BLaER1 treated with 17β-estradiol and CSF1 and Interleukin-3, amounts not matched to agents 10 nM and 100 nM (cell line): ENCODE measurements around the gene SPNS3.

Experiments
- H3K27ac ChIP-seq, 11 experiments: shearing (Covaris generic); formaldehyde crosslinking; 2 replicates each; pipeline ENCODE4 v1.8.1; 2022
- H3K27me3 ChIP-seq, 11 experiments: shearing (Covaris generic); formaldehyde crosslinking; 2 replicates each; pipeline ENCODE4 v1.8.1; 2022
- H3K36me3 ChIP-seq, 11 experiments: shearing (Covaris generic); formaldehyde crosslinking; 2 replicates each; pipeline ENCODE4 v1.8.1; 2022
- H3K4me1 ChIP-seq, 10 experiments: shearing (Covaris generic); formaldehyde crosslinking; 2 replicates each; pipeline ENCODE4 v1.8.1; 2022
- H3K4me2 ChIP-seq, 11 experiments: shearing (Covaris generic); formaldehyde crosslinking; 2 replicates each; pipeline ENCODE4 v1.8.1; 2022
- H3K4me3 ChIP-seq, 10 experiments: shearing (Covaris generic); formaldehyde crosslinking; 2 replicates each; pipeline ENCODE4 v1.8.1; 2022
- H3K9ac ChIP-seq, 11 experiments: shearing (Covaris generic); formaldehyde crosslinking; 2 replicates each; pipeline ENCODE4 v1.8.1; 2022
- H3K9me3 ChIP-seq, 11 experiments: shearing (Covaris generic); formaldehyde crosslinking; replicated peaks in 1 of 11; 2 replicates each; pipeline ENCODE4 v1.8.1; 2022
- H4K20me1 ChIP-seq, 11 experiments: shearing (Covaris generic); formaldehyde crosslinking; 2 replicates each; pipeline ENCODE4 v1.8.1; 2022
- Cebpa-rat ChIP-seq, 11 experiments: shearing (Covaris generic); IDR thresholded peaks; 2 replicates each; pipeline ENCODE4 v1.8.1; 2022

The SPNS3 gene

GRCh38 chr17:4405038-4405669 is 28.6 kb upstream of the SPNS3 start:
- Histone ChIP-seq H3K4me2 (peak overlapping the region in 2 of 11 experiments; percentile 7 to 8; a peak in 1 of 22 replicates), H3K9me3 (no peaks in the 10 kb centered on the region), H4K20me1 (peaks cover 0 to 2% (median 0%) of the 10 kb centered on the region in 11 experiments; a peak in 1 of 22 replicates), H3K4me3 (no peak overlapping the region), H3K27me3 (no peaks in the 10 kb centered on the region), H3K9ac (no peak overlapping the region), H3K36me3 (no peaks in the 10 kb centered on the region), H3K4me1 (peaks cover 0 to 14% (median 2%) of the 10 kb centered on the region in 10 experiments; a peak in 5 of 20 replicates), H3K27ac (no peak overlapping the region)
- TF ChIP-seq Cebpa-rat (IDR thresholded peaks at IDR 0.05): no peak

- no peaks in the 10 kb centered on the region for H3K36me3 ChIP-seq
- no peak overlapping the region for H3K27ac ChIP-seq
- H4K20me1 ChIP-seq: peaks cover 0 to 2% (median 0%) of the 10 kb centered on the region in 11 experiments; a peak in 1 of 22 replicates
These were observed 28.0 kb upstream of the SPNS3 start for GRCh38 chr17:4405699-4406098.

GRCh38 chr17:4406386-4406785 is 27.4 kb upstream of the SPNS3 start:
- Histone ChIP-seq H3K9me3 (no peaks in the 10 kb centered on the region), H3K4me1 (peaks cover 0 to 14% (median 2%) of the 10 kb centered on the region in 10 experiments; a peak in 5 of 20 replicates), H3K27ac (no peak overlapping the region), H3K4me3 (no peak overlapping the region), H3K4me2 (no peak overlapping the region), H3K9ac (no peak overlapping the region), H3K36me3 (no peaks in the 10 kb centered on the region), H3K27me3 (no peaks in the 10 kb centered on the region), H4K20me1 (peaks cover 0 to 2% (median 0%) of the 10 kb centered on the region in 11 experiments; a peak in 1 of 22 replicates)
- TF ChIP-seq Cebpa-rat (IDR thresholded peaks at IDR 0.05): no peak

More at GRCh38 chr17:4405699-4406098, 28.0 kb upstream of the SPNS3 start:
- Histone ChIP-seq H3K9ac (no peak overlapping the region), H3K4me2 (peak overlapping the region in 1 of 11 experiments; percentile 7; a peak in 1 of 22 replicates), H3K9me3 (no peaks in the 10 kb centered on the region), H3K4me1 (peaks cover 0 to 14% (median 2%) of the 10 kb centered on the region in 10 experiments; a peak in 5 of 20 replicates), H3K4me3 (no peak overlapping the region), H3K27me3 (no peaks in the 10 kb centered on the region)
- TF ChIP-seq Cebpa-rat (IDR thresholded peaks at IDR 0.05): no peak

GRCh38 chr17:4407216-4407615 is 26.5 kb upstream of the SPNS3 start:
- peaks cover 0 to 14% (median 4%) of the 10 kb centered on the region in 10 experiments; a peak in 12 of 20 replicates for H3K4me1 ChIP-seq
- H3K9me3 ChIP-seq: no peaks in the 10 kb centered on the region
- H3K4me3 ChIP-seq: no peak overlapping the region
- H3K4me2 ChIP-seq: no peak overlapping the region
- H3K9ac ChIP-seq: no peak overlapping the region
- TF ChIP-seq Cebpa-rat (IDR thresholded peaks at IDR 0.05): no peak
- no peak overlapping the region for H3K27ac ChIP-seq
- H3K36me3 ChIP-seq: no peaks in the 10 kb centered on the region
- H3K27me3 ChIP-seq: no peaks in the 10 kb centered on the region
- peaks cover 0 to 2% (median 0%) of the 10 kb centered on the region in 11 experiments; a peak in 1 of 22 replicates for H4K20me1 ChIP-seq

GRCh38 chr17:4407851-4408250 is 25.9 kb upstream of the SPNS3 start:
- Histone ChIP-seq H3K9me3 (no peaks in the 10 kb centered on the region), H3K27ac (no peak overlapping the region), H4K20me1 (peaks cover 0 to 2% (median 0%) of the 10 kb centered on the region in 11 experiments; a peak in 1 of 22 replicates), H3K9ac (no peak overlapping the region), H3K4me1 (peaks cover 6 to 19% (median 10%) of the 10 kb centered on the region in 10 experiments; a peak in 19 of 20 replicates), H3K4me3 (no peak overlapping the region), H3K4me2 (no peak overlapping the region), H3K36me3 (no peaks in the 10 kb centered on the region), H3K27me3 (no peaks in the 10 kb centered on the region)
- TF ChIP-seq Cebpa-rat (IDR thresholded peaks at IDR 0.05): no peak

- Histone ChIP-seq H3K4me2 (no peak overlapping the region), H3K27ac (no peak overlapping the region), H4K20me1 (peaks cover 0 to 2% (median 0%) of the 10 kb centered on the region in 11 experiments; a peak in 1 of 22 replicates), H3K4me3 (no peak overlapping the region), H3K36me3 (no peaks in the 10 kb centered on the region), H3K9me3 (no peaks in the 10 kb centered on the region), H3K27me3 (no peaks in the 10 kb centered on the region), H3K9ac (no peak overlapping the region), H3K4me1 (peaks cover 8 to 17% (median 14%) of the 10 kb centered on the region in 10 experiments; a peak in 19 of 20 replicates)
- TF ChIP-seq Cebpa-rat (IDR thresholded peaks at IDR 0.05): no peak
These were observed 24.1 kb upstream of the SPNS3 start for GRCh38 chr17:4409659-4410058.

- Histone ChIP-seq H4K20me1 (no peaks in the 10 kb centered on the region), H3K36me3 (no peaks in the 10 kb centered on the region), H3K9me3 (no peaks in the 10 kb centered on the region), H3K27me3 (no peaks in the 10 kb centered on the region), H3K4me2 (no peak overlapping the region), H3K4me1 (peaks cover 8 to 18% (median 14%) of the 10 kb centered on the region in 10 experiments), H3K27ac (no peak overlapping the region), H3K4me3 (no peak overlapping the region), H3K9ac (no peak overlapping the region)
- no peak for TF ChIP-seq Cebpa-rat (IDR thresholded peaks at IDR 0.05)
These were observed 22.5 kb upstream of the SPNS3 start for GRCh38 chr17:4411201-4411600.

GRCh38 chr17:4412933-4413831 is 20.6 kb upstream of the SPNS3 start:
- peak overlapping the region in 4 of 10 experiments; percentile 4 to 47 (median 26); a peak in 5 of 20 replicates for H3K4me3 ChIP-seq
- H3K36me3 ChIP-seq: no peaks in the 10 kb centered on the region
- 0 out of 22 replicates have a peak, but pooled peaks cover 0 to 6% (median 0%) of the 10 kb centered on the region in 11 experiments for H4K20me1 ChIP-seq
- no peak for TF ChIP-seq Cebpa-rat (IDR thresholded peaks at IDR 0.05)
- H3K4me1 ChIP-seq: peaks cover 18 to 30% (median 26%) of the 10 kb centered on the region in 10 experiments
- H3K27ac ChIP-seq: peak overlapping the region in 6 of 11 experiments; percentile 2 to 51 (median 30); a peak in 6 of 22 replicates
- no peaks in the 10 kb centered on the region for H3K9me3 ChIP-seq
- no peaks in the 10 kb centered on the region for H3K27me3 ChIP-seq
- peak overlapping the region in 5 of 11 experiments; percentile 3 to 29 (median 25); a peak in 5 of 22 replicates for H3K9ac ChIP-seq
- peak overlapping the region; percentile 46 to 86 (median 62) for H3K4me2 ChIP-seq
